Retina (tissue), 1 donor: ENCODE results near the gene MALAT1.
"Not testable (repeated sequence)": the region's sequence is repeated elsewhere in the genome, so short reads cannot be mapped to it uniquely, and the experiment has no call there.

Source experiments
- DNase-seq: peaks from one replicate; pipeline ENCODE4 v3.0.0-alpha.2; 2016

The MALAT1 gene

GRCh38 chr11:65522718-65523630 lies 24.1 kb downstream of the MALAT1 start:
- DNase-seq: not testable (repeated sequence)

DNA sequence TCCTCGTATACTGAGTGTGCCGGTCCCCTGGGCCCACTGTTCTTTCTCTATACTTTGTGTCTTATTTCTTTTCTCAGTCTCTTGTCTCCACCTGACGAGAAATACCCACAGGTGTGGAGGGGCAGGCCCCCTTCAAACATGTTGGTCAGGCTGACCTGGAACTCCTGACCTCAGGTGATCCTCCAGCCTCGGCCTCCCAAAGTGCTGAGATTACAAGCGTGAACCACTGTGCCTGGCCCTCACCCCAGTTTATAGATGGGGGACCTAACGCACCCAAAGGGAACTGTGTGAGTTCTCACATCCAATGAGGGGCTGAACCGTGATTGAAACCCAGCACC lies 24.8 kb downstream of the MALAT1 start:
- DNase-seq: not testable (repeated sequence)

GRCh38 chr11:65524014-65524740 lies 25.3 kb downstream of the MALAT1 start:
- DNase-seq: peak; percentile 72

GRCh38 chr11:65524741-65525545 lies 26.1 kb downstream of the MALAT1 start, which contains the start of gene SCYL1:
SCYL1 (plus strand) TSS chr11:65525083; CDS start chr11:65525154, 71 bp downstream.
- peak; percentile 79 for DNase-seq

GRCh38 chr11:65525546-65526480 lies 27.0 kb downstream of the MALAT1 start:
- DNase-seq: no peak

- DNase-seq: no peak
Measured at GRCh38 chr11:65526744-65527143, 27.9 kb downstream of the MALAT1 start.

DNA sequence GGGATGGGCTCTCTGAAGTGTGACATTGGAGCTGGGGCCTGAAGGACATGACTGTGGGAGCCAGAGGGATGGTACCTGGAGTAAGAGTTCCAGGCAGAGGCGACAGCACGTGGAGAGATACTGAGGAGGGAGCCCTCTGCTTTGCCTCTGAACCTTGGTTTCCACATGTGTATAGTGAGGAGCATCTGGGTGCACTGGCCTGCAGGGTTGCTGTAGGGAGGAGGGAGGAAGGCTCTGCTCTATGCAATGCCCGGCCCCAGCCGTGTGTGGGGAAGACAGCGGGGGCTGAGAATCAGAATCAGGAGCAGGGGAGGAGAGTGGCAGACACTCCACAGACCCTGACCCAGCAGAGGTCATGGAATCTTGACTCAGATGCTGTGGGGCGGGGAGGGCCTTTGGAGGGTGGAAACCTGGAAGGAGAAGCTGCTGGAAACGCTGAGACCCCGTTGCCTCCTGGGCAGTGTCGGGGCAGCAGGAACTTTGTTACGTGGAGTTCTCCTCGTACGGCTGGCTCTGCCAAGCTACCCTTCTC lies 30.0 kb downstream of the MALAT1 start:
- no peak for DNase-seq

DNA sequence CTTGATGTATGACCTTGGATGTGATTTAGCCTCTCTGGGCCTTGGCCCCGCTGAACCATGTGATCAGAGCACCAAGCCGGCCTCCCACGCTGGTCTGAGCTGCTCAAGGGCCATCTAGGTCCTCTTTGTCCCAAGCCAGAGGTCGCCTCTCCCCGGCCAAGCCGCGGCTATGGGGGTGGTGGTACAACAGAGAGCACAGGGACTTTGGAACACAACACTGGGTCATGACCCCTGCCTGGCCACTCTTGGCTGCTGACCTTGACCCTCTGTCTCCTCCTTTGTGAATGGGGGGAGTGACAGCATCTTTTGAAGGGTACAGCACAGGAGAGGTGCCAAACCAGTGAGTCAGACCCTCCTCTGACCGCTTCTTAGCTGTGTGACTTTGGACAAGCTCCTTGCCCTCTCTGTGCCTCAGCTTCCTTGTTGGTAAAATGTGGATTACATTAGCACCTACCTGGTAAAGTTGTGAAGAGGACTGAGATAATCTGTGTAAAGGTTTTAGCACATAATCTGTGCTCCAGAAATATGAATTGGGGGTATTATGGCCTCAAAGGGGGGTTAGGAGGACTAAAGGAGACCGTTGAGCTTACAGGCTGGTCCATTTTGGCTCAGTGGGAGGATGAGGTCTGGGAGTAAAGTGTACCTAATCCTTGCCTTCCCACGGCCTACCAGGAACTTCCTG lies 30.8 kb downstream of the MALAT1 start:
- no peak for DNase-seq

DNA sequence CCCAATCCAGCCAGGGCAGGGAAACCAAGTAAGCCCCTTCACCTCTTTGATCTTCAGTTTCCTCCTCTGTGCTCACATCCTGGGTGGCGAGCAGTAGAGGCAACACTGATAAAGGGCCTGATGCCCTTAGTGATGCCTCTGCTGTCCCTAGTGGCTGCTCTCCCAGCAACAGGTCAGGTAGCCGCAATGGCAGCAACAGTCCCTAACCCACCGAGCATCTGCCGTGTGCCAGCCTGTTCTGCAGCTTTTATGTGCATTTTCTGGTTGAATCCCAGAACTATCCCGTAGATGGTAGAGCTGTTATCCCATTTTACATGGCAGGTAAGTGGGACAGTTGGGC lies 31.3 kb downstream of the MALAT1 start:
- DNase-seq: no peak

DNA sequence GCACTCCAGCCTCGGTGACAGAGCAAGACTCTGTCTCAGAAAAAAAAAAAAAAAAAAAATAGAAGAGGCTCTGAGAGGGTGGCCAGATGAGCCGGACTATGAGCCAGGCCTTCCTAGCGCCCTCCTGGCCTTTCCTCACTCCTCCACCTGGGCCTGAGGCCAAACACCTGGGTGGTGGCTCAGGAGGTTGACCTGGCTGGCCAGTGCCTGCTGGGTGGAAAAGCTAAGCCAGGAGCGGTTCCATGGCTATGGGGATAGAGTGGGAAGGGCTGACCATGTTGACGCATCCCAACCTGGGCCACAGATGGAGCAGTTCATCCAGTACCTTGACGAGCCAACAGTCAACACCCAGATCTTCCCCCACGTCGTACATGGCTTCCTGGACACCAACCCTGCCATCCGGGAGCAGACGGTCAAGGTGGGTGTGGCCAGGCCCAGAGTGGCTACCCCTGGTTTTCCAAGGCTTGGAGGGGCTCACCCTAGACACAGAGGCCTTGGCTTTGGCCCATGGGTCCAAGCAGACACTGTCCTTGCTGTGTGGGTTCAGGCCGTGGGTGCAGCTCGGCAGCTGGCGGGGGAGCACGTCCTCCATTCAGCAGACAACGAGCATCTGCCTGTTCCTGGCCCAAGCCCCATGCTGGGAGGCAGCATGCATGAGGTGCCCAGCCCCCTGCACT lies 33.7 kb downstream of the MALAT1 start:
- DNase-seq: no peak

- DNase-seq: no peak
Measured at GRCh38 chr11:65535102-65535501, 36.3 kb downstream of the MALAT1 start.

DNA sequence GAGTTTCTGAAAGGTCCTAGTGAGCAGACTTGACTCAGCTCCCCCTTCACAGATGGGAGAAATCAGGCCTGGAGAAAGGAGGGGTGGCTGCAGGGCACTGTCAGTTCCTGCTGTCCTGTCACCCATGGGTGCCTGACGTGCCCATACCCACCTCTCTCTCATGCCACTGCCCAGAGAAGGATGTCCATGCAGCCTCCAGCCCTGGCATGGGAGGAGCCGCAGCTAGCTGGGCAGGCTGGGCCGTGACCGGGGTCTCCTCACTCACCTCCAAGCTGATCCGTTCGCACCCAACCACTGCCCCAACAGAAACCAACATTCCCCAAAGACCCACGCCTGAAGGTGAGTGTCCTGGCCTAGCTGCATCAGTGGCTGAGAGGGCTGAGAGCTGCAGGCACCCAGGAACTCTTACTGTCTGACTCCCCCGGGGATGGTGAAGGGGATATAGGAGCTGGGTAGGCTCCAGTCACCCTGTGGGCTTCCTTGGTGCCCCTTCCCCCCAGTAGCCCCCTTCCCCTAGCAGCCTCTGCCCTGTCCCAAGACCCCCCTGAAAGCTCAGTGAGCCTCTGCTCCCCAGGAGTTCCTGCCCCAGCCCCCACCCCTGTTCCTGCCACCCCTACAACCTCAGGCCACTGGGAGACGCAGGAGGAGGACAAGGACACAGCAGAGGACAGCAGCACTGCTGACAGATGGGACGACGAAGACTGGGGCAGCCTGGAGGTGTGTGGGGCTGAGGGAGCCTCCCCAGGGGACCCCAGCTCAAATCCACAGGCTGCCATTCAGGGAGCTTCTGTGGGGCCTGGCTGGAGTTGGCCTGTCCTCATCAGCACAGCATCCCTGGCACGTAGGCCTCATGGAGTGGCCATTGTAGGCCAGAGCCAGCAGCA lies 37.8 kb downstream of the MALAT1 start:
- DNase-seq: no peak

DNA sequence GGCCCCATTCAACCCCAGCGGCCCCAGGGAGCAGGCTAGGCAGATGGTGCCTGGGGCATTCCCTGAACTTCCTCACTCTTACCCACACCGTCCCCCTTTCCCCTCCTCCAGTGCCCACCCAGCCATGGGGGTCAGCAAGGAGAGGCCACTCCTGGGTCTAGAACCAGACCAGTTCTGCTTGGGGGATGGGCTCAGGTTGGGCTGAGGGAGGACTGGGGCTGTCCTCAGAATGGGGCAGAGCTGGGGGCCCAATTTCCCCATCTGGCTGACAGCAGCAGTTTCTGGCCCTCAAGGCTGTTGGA lies 38.4 kb downstream of the MALAT1 start:
- no peak for DNase-seq

DNA sequence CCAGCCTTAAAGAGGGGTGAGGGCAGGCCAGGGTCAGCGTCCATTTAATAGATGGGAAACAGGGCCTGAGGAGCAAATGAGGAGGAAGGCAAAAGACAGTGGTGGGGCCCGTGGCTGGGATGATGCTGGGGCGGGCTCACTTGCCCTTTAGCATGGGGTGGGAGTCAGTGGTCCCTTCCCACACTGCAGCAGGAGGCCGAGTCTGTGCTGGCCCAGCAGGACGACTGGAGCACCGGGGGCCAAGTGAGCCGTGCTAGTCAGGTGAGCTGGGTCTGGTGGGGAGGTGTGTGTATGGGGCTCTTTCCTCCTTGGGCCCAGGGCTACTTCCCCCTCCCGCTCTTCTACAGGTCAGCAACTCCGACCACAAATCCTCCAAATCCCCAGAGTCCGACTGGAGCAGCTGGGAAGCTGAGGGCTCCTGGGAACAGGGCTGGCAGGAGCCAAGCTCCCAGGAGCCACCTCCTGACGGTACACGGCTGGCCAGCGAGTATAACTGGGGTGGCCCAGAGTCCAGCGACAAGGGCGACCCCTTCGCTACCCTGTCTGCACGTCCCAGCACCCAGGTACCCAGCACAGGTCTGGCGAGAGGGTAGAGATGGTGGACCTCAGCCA lies 38.9 kb downstream of the MALAT1 start:
- no peak for DNase-seq

GRCh38 chr11:65538232-65538914 lies 39.5 kb downstream of the MALAT1 start:
- no peak for DNase-seq

- peak; percentile 57 for DNase-seq
Measured at GRCh38 chr11:65538915-65539743, 40.3 kb downstream of the MALAT1 start.

DNA sequence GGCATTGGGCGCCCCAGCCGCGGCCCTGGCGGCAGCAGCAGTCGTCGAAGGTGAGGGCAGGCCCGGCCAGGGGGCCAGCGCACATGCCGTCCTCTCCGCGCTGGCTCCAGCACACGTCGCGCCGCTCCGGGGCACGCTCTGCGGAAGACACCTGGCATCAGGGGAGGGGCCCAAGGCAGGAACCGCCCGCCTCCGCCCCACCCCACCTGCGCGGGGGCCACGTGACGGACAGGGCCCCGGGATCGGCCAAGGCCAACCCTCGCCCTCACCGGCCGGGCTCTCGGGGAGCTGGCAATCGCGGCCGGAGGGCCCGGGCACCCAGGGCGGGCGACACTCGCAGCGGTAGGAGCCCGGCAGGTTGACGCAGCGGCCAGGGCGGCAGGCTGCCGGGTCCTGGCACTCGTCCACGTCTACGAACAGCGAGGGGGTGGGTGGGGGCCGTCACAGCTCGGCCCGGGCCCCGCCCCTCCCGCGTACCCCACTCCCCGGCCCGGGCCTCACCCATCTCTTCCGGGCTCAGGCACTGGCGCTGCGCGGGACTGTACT lies 41.0 kb downstream of the MALAT1 start:
- no peak for DNase-seq
